HG03135 (cell line): ENCODE data around the gene KRTAP9-8.
"Not testable (repeated sequence)": the region's sequence is repeated elsewhere in the genome, so short reads cannot be mapped to it uniquely, and the experiment has no call there.

Experiments
- ATAC-seq: cut with Tn5 transposase; IDR thresholded peaks from one replicate; pipeline ENCODE4 v1.9.1; 2021; ENCODE audit warnings: mild to moderate bottlenecking, moderate library complexity; ENCODE audit not compliant: unreplicated experiment

KRTAP9-8 gene

GRCh38 chr17:41237949-41238437, at the start of gene KRTAP9-8:
TSS of gene KRTAP9-8 (plus strand) at chr17:41237999. CDS start at chr17:41238052, 53 bp downstream.
- ATAC-seq = not testable (repeated sequence)

GRCh38 chr17:41189837-41190318, 47.9 kb upstream of the KRTAP9-8 start, which contains the start of gene KRTAP9-1:
TSS of gene KRTAP9-1 (plus strand) at chr17:41189887. CDS start at chr17:41189887, 0 bp downstream.
- ATAC-seq = not testable (repeated sequence)

- ATAC-seq = no peak
Measured at GRCh38 chr17:41190328-41190727, 47.5 kb upstream of the KRTAP9-8 start.

GRCh38 chr17:41196068-41196467, 41.7 kb upstream of the KRTAP9-8 start:
- ATAC-seq = no peak

DNA sequence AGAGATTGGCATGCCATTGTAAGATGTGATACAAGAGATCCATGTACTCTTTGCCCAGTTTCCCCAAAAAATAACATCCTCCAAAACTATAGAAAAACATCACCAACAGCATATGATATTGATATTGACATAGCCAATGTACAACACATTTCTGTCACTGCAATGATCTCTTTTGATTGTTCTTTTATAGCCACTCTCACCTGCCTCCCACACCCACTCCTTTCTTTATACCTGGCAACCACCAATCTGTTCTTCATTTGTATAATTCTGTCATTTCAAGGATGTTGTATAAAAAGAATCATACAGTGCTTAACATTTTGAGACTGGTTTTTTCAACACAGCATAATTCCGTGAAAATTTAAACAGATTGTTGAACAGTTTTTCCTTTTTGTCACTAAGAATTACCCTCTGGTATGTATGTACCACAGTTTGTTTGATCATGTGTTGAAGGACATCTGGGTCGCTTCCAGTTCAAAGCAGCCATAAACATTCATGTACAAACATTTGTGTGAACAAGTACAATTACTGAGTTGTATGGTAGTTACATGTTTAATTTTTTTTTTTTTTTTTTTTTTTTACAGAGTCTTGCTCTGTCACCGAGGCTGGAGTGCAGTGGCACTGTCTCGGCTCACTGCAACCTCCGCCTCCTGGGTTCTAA, 38.2 kb upstream of the KRTAP9-8 start:
- no peak for ATAC-seq

GRCh38 chr17:41211845-41212466, 25.8 kb upstream of the KRTAP9-8 start:
- ATAC-seq = no peak

GRCh38 chr17:41212524-41213169, 25.2 kb upstream of the KRTAP9-8 start:
- ATAC-seq = no peak

DNA sequence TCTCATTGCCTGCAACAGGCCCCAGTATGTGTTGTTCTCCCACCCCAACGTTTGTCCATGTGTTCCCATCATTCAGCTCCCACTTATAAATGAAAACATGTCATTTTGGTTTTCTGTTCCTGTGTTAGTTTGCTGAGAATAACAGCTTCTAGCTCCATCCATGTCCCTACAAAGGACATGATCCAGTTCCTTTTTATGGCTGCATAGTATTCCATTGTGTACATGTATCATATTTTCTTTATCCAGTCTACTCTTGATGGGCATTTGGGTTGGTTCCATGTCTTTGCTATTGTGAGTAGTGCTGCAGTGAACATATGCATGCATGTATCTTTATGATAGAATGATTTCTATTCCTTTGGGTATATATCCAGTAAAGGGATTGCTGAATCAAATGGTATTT, 22.1 kb upstream of the KRTAP9-8 start:
- no peak for ATAC-seq

DNA sequence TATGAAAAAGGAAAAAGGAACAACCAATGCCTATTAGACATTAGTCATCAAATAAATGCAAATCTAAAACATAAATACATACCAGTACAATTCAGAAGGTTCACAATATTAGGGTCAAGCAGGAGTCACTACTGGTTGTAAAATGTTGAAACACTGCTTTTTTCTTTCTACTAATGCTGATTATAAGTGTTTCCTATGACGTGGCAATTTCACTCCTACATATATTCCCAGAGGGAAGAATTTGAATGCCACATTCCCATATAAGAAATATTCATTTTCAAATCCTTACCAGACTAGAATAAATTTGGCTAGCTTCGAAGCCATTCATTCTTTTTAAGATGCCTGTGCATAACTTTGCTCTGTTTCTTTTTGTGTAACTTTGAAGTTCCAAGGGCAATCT, 14.0 kb upstream of the KRTAP9-8 start:
- ATAC-seq = no peak

- ATAC-seq = no peak
Measured at GRCh38 chr17:41226051-41226450, 11.7 kb upstream of the KRTAP9-8 start.

- not testable (repeated sequence) for ATAC-seq
Measured at GRCh38 chr17:41226598-41227095, 11.2 kb upstream of the KRTAP9-8 start, which contains the start of gene KRTAP9-2. TSS of gene KRTAP9-2 (plus strand) at chr17:41226648. CDS start at chr17:41226655, 7 bp downstream.

GRCh38 chr17:41230094-41230493, 7.7 kb upstream of the KRTAP9-8 start:
- ATAC-seq = no peak

- no peak for ATAC-seq
Measured at GRCh38 chr17:41231731-41232130, 6.1 kb upstream of the KRTAP9-8 start.

DNA sequence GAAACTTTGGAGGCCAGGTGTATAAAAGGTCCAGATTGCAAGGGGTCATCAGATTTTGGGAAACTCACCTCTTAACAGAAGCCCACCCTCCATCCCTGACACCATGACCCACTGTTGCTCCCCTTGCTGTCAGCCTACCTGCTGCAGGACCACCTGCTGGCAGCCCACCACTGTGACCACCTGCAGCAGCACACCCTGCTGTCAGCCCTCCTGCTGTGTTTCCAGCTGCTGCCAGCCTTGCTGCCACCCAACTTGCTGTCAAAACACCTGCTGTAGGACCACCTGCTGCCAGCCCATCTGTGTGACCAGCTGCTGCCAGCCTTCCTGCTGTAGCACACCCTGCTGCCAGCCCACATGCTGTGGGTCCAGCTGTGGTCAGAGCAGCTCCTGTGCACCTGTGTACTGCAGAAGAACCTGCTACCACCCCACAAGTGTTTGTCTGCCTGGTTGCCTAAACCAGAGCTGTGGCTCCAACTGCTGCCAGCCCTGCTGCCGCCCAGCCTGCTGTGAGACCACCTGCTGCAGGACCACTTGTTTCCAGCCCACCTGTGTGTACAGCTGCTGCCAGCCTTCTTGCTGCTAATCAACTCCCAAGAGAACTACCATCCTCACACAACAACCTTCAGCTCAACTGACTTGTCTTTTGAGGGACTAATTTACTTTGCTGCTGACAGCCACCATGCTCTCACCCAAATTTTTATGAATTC, 5.2 kb upstream of the KRTAP9-8 start, which contains the start of gene KRTAP9-3:
Gene KRTAP9-3, plus strand, starts transcription at position 51 of the 707 bp plus-strand sequence. Its CDS starts 53 bp downstream, at position 104.
- not testable (repeated sequence) for ATAC-seq

GRCh38 chr17:41237116-41237515, 683 bp upstream of the KRTAP9-8 start:
- ATAC-seq = not testable (repeated sequence)

- not testable (repeated sequence) for ATAC-seq
Measured at GRCh38 chr17:41246995-41247787, 9.4 kb downstream of the KRTAP9-8 start.

DNA sequence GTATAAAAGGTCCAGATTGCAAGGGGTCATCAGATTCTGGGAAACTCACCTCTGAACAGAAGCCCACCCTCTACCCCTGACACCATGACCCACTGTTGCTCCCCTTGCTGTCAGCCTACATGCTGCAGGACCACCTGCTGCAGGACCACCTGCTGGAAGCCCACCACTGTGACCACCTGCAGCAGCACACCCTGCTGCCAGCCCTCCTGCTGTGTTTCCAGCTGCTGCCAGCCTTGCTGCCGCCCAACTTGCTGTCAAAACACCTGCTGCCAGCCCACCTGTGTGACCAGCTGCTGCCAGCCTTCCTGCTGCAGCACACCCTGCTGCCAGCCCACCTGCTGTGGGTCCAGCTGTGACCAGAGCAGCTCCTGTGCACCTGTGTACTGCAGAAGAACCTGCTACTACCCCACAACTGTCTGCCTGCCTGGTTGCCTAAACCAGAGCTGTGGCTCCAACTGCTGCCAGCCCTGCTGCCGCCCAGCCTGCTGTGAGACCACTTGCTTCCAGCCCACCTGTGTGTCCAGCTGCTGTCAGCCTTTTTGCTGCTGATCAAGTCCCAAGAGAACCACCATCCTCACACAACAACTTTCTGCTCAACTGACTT, 11.9 kb downstream of the KRTAP9-8 start, which contains the start of gene KRTAP9-4:
Gene KRTAP9-4, plus strand, starts transcription at position 51 of the 604 bp plus-strand sequence. Its CDS starts 34 bp downstream, at position 85.
- ATAC-seq = not testable (repeated sequence)

DNA sequence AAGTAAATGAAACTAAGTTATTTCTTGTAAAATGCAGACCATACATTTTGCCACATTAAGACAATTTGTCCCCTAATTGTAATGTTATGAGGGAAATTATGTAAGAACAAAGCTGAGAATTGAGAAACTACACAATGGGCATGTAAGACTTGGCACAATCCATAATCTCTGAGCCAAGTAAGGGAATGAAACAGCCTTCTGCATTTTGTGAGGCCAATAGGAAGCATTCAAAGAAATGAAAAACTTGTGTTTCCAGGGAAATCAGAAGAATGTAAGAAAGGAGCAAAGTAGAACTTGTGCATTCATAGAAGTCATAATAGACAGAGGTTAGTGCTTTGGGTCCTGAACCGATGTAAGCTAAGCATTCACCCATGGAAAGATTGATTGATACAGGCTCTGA, 13.5 kb downstream of the KRTAP9-8 start:
- no peak for ATAC-seq

DNA sequence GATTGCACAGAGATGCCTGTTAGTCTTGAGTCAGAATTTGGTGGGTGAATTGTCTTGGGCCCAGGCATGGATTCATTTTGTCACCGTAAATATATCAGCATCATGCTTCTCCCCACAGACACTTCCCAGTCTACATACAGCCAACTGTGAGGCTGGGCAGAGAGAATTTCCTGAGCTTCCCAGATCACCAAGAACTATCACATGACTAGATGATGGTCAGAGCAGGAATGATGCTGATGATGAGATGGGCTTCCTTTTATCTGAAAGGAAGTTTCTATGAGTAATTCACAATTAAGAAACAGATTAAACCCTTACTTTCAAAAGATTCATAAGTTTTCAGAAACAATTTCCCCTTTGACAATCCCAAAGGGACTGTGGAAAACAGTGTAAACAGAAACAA, 17.1 kb downstream of the KRTAP9-8 start:
- ATAC-seq = no peak
